ENCODE data around the gene TMEM208.

DNA sequence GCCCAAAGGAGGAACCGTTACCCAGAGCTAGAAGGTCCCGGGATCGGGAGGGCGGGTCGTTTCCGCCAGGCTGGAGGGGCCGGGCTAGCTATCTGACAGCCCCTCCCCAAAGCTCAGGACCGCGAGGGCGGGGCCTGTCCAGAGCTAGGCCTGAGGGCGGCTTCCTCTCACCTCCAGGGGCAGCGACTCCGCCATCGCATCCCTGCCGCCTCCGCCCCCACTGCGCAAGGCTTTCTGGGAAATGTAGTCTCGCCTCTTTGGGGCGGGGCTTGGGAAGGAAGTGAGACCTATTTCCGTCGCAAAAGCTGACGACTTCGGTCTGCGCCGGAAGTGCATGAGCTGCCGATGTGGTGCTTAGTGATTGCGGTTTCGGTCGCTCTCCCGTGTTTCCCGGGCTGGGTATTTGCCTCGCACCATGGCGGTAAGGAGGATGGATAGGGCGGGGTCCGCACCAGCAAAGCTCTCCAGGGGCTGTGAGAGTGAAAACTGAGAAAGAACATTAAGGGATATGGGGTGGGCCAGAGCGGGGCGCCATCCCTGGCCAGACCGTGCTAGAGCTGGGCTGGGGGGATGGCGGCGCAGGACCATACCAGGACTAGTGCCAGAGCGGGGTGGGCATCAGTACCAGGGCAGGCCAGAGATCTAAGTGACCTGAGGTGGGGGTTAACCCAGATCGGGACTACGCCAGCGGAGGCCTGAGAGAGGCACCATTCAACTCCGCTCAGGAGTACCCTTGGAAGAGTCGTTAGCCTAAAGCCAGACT, at the start of gene TMEM208:
- peak; percentile 98 to 99 for TF ChIP-seq EP300 (IDR thresholded peaks at IDR 0.05)
- TF ChIP-seq, protein P1, sequence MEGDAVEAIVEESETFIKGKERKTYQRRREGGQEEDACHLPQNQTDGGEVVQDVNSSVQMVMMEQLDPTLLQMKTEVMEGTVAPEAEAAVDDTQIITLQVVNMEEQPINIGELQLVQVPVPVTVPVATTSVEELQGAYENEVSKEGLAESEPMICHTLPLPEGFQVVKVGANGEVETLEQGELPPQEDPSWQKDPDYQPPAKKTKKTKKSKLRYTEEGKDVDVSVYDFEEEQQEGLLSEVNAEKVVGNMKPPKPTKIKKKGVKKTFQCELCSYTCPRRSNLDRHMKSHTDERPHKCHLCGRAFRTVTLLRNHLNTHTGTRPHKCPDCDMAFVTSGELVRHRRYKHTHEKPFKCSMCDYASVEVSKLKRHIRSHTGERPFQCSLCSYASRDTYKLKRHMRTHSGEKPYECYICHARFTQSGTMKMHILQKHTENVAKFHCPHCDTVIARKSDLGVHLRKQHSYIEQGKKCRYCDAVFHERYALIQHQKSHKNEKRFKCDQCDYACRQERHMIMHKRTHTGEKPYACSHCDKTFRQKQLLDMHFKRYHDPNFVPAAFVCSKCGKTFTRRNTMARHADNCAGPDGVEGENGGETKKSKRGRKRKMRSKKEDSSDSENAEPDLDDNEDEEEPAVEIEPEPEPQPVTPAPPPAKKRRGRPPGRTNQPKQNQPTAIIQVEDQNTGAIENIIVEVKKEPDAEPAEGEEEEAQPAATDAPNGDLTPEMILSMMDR (IDR thresholded peaks at IDR 0.05), result peak in 3 of 5 experiments; percentile 7 to 60 (median 49)
- TF ChIP-seq POLR2A (IDR thresholded peaks at IDR 0.05), result peak; percentile 76 to 89
